ENCODE data around the gene CAV2.

The CAV2 gene

GRCh38 chr7:116547347-116547746, 47.8 kb downstream of the CAV2 start:
- DNase-seq (ENCODE audit: low read depth) = no peak

DNA sequence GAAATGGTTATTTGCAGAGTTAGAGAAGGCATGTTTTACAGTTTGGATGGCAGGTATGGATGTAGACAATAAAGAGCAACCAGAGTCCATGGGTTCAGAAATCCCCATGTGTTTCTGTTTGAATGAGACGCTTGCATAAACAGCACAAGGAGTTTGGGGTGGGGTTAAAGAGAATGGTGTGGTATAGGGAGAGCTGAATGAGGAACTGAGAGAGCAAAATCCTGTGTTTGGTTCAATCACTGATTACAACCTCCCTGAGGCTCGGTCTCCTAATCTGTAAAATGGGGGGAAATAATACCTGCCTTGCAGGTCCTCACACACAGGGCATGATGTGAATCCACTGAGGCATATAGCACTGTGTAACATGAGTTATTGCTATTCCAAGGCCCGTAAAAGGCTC, 49.0 kb downstream of the CAV2 start:
- no peak for DNase-seq (ENCODE audit: low read depth)

DNA sequence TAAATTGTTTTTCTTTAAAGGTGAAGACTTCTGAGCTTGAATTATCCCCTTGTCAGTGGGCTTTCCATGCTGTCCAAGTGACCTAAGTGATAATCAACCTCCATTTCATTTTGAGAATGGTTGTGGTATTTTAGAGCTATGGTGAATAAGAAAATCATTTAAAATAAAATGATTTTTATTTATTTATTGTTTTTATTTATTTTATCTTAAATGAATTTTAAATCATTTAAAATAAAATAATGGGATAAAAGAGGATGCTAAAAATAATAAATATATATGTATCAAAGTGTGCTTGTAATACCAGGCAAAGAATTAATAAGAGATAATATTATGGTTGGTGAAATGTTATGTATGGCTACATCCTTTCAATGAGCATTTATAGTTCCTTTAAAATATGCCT, 49.8 kb downstream of the CAV2 start:
- no peak for DNase-seq (ENCODE audit: low read depth)

GRCh38 chr7:116551692-116552091, 52.2 kb downstream of the CAV2 start:
- DNase-seq (ENCODE audit: low read depth) = no peak

DNA sequence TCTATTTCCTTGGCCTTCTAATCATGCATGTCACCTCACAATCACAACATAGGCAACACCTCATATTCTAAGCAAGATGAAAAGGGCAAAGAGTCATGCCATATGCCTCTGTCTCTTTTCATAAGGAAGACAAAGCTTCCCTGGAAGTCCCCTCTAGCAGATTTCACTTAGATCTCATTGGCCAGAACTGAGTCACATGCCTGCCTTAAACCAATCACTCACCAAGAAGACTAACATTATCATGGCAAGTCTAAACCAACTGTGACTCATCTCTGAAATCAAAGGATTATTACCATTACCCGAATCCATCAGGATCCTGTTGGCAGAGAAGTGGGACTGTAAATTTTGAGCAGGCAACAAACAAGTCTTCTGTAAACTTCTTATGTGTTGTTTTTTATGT, 53.1 kb downstream of the CAV2 start:
- no peak for DNase-seq (ENCODE audit: low read depth)

- DNase-seq (ENCODE audit: low read depth) = no peak
Measured at GRCh38 chr7:116553168-116553964, 53.8 kb downstream of the CAV2 start.

GRCh38 chr7:116554436-116554835, 54.9 kb downstream of the CAV2 start:
- DNase-seq (ENCODE audit: low read depth) = no peak

- DNase-seq (ENCODE audit: low read depth) = no peak
Measured at GRCh38 chr7:116554911-116555310, 55.4 kb downstream of the CAV2 start.

DNA sequence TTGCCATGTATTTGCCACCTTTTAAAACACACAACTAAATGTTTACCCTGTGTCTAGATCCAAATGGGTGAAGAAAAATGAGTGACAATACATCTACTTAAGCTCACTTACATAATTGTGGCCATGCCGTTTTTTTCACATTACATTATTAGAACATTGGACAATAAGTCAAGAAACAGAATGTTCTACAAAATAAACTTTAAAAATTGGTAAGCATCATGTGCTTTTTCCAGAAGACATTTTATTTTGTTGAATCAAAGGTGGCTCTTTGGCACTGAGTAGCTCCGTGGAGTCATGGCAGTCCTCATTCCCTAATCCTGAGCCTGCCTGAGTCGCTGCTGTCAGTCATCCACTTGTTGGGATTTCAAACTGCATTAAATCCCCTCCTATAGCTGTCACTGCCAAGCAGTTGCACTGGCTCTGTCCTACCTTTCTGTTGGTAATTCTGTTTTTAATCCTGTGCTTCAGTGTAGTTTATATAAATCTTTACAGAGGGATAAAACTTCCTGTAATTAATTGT, 57.6 kb downstream of the CAV2 start:
- DNase-seq (ENCODE audit: low read depth) = no peak

GRCh38 chr7:116557901-116558300, 58.4 kb downstream of the CAV2 start:
- DNase-seq (ENCODE audit: low read depth) = no peak
